ENCODE results near the gene PCDHGB3.
"Not testable (repeated sequence)": the region's sequence is repeated elsewhere in the genome, so short reads cannot be mapped to it uniquely, and the experiment has no call there.

Gene PCDHGB3

DNA sequence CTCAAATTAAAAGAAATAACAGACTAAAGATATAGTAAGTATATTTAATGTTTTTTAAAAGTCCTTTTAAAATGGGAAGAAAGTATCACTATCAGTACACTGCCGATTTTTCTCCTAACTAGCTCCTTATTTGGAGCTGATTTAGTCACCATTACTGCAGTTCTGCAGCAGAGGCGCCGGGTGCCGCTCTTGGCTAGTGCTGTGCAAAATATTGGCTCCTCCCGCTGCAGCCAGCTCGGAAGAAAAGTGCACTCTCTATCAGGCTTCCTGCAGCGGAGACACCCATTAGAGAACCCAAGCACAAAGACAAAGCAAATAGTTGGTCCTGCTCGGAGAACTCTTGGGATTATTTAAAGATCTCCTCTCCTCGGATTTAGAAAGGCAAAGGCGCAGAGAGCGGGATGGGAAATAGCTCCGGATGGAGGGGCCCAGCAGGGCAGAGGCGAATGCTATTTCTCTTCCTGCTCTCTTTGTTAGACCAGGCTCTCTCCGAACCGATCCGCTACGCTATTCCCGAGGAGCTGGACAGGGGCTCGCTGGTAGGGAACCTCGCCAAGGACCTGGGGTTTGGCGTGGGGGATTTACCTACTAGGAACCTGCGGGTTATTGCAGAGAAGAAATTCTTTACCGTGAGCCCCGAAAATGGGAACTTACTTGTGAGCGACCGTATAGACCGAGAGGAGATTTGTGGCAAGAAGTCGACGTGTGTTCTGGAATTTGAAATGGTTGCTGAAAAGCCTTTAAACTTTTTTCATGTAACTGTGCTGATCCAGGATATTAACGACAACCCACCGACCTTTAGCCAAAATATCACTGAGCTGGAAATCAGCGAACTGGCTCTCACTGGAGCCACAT, at the start of gene PCDHGB3:
Gene PCDHGB3, plus strand, starts transcription at position 249 of the 855 bp plus-strand sequence. Its CDS starts 153 bp downstream, at position 402.
- no peak for DNase-seq

DNA sequence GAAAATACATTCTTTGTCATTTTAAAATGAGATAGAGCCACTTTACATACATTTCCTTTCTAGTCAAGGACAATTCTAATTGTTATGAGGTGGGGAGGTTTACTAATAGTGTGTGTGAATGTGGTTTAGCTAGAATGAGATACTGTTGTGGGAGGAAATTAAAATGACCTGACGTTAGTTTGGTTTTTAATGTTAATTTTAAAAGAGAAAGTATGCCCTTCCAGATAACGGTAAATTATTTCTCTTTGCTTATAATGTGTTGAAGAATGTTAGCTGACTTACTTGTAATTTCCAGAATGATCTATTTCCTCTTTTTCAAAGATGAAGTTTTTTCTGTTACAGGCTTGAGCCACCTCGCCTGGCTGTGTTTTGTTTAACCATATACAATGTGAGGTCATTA, 47.8 kb upstream of the PCDHGB3 start:
- DNase-seq = no peak

DNA sequence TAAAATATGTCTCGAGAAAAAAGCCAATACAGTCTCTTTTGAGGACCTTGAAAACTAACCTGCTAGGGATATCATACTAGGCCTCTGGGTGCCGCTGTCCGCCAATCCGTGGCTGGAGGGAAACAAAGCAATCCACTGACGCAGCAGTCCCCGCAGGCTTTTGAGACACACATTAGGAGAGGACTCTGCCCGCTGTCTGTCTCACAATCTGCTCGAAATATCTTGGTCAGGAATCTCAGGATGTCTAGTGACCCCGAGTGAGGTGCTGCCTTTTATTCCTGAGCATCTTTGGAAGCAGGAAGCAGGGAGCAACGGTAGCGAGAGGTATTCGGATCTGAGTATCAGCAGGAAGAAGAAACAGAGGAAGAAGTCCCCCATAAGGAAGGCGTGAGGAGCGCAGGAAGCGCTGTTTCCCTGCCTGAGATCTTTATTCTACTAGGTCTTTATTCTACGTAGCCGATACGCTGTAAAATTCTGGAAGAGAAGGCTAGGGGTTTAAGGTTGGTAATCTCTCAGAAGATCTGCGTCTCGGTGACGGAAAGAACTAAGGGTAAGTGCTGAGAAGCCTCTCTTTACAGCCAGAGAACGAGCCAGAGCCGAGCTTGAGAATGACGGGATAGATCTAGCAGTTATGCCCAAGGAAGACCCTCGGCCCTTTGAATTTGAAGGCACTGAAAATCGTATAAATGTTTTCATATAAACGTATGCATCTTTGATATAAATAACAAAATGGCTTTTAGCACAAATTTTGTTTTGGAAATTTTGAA, 43.8 kb upstream of the PCDHGB3 start:
- DNase-seq = no peak

DNA sequence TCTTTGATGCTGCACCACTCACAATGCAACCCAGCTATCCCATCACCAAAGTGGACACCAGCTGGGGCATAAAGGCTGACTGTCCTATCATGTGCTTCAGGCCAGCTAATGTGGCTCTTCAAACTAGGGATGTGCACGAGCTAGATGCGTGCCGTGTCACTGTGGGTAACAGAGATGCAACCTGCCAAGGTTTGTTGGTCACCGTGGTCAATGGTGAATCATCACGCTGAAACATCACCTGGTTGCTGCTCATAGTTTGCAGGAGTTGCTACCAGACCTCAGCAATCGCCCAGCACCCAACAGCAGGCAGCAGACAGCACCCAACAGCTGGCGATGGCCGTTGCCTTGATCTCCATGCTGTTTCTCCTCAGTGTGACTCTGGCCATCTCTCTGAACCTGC, 41.8 kb upstream of the PCDHGB3 start:
- no peak for DNase-seq

DNA sequence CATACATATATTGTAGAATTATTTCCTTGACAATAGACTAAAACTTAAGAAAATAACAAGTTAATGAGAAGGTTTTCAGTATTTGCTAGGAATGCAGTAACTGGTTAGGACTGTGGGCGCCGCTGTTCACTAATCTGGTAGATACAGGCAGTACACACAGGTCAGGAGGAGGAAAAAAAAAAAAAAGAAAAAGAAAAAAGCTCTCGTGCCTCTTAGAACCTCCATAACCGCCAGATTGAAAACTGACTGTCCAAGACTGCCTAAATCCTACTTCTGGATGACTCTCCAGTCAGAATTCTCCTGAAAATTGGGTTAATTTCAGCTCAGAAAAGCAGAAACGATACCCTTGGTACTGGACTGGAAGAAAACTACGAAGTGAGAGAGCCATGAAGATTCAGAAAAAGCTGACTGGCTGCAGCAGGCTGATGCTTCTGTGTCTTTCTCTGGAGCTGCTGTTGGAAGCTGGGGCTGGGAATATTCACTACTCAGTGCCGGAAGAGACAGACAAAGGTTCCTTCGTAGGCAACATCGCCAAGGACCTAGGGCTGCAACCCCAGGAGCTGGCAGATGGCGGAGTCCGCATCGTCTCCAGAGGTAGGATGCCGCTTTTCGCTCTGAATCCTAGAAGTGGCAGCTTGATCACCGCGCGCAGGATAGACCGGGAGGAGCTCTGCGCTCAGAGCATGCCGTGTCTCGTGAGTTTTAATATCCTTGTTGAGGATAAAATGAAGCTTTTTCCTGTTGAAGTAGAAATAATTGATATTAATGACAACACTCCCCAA, 39.6 kb upstream of the PCDHGB3 start, which contains the start of gene PCDHGA1:
Gene PCDHGA1, plus strand, starts transcription at position 216 of the 782 bp plus-strand sequence.
- no peak for DNase-seq

DNA sequence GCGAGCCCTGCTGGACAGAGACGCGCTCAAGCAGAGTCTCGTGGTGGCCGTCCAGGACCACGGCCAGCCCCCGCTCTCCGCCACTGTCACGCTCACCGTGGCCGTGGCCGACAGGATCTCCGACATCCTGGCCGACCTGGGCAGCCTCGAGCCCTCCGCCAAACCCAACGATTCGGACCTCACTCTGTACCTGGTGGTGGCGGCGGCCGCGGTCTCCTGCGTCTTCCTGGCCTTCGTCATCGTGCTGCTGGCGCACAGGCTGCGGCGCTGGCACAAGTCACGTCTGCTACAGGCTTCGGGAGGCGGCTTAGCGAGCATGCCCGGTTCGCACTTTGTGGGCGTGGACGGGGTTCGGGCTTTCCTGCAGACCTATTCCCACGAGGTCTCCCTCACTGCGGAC, 37.5 kb upstream of the PCDHGB3 start:
- not testable (repeated sequence) for DNase-seq

DNA sequence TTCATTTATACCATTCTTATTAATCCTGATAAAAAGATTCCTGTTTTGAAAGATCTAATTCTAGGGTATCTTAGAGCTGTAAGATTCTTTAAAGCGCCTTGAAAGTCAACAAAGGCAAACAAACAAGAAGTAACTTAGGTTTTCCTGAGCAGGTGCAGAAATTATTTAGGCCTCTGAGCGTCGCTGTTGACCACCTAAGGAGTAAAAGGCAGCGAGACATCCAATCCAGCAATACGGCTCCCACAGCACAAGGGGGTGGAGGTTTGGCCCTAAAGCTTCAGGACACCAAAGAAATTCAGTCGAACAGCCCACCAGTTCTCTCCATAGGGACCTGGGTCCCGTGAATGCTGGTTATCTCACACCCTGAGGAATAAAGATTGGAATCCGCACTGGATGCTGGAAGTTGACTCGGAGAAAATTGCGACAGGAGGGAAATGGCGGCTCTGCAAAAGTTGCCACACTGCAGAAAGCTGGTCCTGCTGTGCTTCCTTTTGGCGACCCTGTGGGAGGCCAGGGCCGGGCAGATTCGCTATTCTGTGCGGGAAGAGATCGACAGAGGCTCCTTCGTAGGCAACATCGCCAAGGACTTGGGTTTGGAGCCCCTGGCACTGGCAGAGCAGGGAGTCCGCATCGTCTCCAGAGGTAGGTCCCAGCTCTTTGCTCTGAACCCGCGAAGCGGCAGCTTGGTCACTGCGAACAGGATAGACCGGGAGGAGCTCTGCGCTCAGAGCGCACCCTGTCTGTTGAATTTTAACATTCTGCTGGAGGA, 31.3 kb upstream of the PCDHGB3 start, which contains the start of gene PCDHGA2:
Gene PCDHGA2, plus strand, starts transcription at position 223 of the 769 bp plus-strand sequence.
- no peak for DNase-seq

DNA sequence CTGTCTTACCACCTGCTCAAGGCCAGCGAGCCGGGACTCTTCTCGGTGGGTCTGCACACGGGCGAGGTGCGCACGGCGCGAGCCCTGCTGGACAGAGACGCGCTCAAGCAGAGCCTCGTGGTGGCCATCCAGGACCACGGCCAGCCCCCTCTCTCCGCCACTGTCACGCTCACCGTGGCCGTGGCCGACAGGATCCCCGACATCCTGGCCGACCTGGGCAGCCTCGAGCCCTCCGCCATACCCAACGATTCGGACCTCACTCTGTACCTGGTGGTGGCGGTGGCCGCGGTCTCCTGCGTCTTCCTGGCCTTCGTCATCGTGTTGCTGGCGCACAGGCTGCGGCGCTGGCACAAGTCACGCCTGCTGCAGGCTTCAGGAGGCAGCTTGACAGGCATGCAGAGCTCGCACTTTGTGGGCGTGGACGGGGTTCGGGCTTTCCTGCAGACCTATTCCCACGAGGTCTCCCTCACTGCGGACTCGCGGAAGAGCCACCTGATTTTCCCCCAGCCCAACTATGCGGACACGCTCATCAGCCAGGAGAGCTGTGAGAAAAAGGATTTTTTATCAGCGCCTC, 29.2 kb upstream of the PCDHGB3 start:
- not testable (repeated sequence) for DNase-seq

DNA sequence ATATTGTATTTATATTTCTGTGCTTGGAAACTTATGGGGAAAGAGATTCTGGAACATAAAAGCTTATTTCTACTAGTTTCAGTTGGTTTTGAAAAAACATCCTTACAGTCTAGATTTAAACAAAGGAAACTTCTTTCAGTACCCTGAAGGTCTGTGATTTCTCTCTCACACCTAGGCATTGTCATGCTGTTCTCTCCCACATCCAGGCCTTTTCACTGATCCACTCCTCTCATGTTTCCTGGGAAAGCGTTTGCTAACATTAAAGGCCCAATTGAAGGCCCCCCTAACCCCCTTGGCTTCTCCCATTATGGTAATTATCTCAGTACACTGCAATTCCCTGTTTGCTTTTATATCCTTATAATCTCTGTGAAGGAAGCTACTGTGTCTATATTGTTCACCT, 27.3 kb upstream of the PCDHGB3 start:
- no peak for DNase-seq

DNA sequence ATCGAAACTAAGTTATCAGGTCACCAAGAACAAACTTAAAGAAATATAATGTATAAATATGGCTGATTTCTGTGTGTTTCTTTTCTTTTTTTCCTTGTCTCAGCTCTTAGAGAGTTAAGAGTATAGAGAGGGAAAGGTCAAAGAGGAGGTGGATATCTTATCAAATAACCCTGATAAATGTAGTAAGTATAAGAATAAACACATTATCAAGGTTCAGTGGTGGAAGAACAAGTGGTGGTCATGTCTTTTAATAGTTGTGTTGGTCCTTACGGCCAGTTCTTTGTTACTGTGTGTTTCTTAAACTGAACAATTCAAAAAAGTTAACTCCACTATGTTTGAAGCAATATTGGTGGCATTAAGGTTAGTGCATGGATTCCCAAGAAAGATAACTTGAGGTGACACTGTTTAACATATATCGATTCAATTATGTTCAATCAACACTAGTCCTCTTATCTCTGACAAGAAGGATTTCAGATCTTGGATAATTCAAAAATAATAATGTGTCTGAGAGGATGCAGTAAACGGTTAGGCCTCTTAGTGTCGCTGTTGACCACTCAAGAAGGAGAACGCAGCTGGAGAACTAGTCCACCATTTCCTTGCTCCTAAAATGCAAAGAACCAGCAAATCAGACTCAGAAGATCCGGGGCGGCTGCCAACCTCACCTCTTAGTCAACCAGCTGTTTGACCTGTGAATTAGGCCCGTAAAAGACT, 26.6 kb upstream of the PCDHGB3 start, which contains the start of gene PCDHGA3:
Gene PCDHGA3, plus strand, starts transcription at position 588 of the 711 bp plus-strand sequence. CDS start 205 bp downstream, outside the sequence.
- no peak for DNase-seq

DNA sequence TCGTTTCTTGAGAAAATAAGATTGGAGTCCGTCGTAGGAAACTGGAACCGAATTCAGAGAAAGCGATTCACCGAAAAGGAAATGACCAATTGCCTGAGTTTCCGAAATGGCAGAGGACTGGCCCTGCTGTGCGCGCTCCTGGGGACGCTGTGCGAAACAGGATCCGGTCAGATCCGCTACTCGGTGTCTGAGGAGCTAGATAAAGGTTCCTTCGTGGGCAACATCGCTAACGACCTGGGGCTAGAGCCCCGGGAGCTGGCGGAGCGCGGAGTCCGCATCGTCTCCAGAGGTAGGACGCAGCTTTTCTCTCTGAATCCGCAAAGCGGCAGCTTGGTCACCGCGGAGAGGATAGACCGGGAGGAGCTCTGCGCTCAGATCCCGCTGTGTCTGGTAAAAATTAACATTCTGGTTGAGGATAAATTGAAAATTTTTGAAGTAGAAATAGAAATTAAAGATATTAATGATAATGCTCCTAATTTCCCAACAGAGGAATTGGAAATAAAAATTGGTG, 26.0 kb upstream of the PCDHGB3 start:
- no peak for DNase-seq

DNA sequence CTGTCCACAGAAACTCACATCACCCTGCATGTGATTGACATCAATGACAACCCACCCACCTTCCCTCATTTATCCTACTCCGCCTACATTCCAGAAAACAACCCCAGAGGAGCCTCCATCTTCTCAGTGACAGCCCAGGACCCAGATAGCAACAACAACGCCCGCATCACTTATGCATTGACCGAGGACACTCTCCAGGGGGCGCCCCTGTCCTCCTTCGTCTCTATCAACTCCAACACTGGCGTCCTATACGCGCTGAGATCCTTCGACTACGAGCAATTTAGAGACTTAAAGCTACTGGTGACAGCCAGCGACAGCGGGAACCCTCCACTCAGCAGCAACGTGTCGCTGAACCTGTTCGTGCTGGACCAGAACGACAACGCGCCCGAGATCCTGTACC, 24.7 kb upstream of the PCDHGB3 start:
- DNase-seq = no peak

DNA sequence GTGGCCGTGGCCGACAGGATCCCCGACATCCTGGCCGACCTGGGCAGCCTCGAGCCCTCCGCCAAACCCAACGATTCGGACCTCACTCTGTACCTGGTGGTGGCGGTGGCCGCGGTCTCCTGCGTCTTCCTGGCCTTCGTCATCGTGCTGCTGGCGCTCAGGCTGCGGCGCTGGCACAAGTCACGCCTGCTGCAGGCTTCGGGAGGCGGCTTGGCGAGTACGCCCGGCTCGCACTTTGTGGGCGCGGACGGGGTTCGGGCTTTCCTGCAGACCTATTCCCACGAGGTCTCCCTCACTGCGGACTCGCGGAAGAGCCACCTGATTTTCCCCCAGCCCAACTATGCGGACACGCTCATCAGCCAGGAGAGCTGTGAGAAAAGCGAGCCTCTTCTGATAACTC, 24.0 kb upstream of the PCDHGB3 start:
- not testable (repeated sequence) for DNase-seq

DNA sequence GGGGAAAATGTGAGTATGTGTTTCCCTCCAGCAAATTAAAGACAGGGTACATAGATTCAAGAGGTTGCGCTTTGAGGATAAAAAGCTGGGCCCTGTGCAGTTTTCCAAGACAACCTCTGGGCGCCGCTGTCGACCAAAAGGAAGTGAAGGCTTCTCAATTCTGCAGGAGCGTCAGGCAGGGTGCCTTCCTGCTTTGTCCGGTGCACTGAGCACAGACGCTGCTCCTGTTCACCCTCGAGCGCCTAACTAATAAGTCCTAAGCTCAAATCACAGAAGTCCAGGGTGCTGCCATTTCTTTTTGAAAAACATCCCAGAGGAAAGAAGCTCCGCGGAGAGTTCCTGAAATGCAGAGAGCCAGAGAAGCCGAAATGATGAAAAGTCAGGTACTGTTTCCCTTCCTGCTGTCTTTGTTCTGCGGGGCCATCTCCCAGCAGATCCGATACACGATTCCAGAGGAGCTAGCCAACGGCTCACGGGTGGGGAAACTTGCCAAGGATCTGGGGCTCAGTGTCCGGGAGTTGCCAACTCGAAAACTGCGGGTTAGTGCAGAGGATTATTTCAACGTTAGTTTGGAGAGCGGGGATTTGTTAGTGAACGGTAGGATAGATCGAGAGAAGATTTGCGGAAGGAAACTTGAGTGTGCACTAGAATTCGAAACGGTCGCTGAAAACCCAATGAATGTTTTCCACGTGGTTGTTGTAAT, 20.0 kb upstream of the PCDHGB3 start, which contains the start of gene PCDHGB1:
Gene PCDHGB1, plus strand, starts transcription at position 183 of the 703 bp plus-strand sequence. Its CDS starts 162 bp downstream, at position 345.
- peak; percentile 1 for DNase-seq

DNA sequence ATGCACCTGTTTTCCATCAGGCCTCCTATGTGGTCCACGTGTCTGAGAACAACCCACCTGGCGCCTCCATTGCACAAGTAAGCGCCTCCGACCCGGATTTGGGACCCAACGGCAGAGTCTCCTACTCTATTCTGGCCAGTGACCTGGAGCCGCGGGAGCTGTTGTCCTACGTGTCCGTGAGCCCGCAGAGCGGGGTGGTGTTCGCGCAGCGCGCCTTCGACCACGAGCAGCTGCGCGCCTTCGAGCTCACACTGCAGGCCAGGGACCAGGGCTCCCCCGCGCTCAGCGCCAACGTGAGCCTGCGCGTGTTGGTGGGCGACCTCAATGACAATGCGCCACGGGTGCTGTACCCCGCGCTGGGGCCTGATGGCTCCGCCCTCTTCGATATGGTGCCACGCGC, 18.5 kb upstream of the PCDHGB3 start:
- DNase-seq = no peak

DNA sequence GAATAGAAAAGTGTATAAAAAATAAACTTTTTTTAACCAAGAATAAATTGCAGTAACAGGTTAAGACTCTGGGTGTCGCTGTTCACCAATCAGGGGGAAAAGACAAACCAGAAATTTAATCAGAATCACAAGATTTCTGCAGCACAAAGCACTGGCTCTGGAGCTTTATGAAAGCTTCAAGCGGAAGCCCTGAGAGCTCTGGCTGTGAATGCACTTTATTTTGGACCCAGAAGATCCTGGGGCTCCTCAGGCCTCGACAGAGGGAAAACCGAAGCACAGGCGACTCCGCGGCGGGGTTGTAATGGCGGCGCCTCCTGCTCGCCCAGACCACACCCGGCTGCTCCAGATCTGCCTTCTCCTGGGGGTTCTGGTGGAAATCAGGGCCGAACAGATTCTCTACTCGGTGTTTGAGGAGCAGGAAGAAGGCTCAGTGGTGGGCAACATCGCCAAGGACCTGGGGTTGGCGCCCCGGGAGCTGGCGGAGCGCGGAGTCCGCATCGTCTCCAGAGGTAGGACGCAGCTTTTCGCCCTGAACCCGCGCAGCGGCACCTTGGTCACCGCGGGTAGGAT, 15.1 kb upstream of the PCDHGB3 start, which contains the start of gene PCDHGA4:
Gene PCDHGA4, plus strand, starts transcription at position 122 of the 570 bp plus-strand sequence. Its CDS starts 87 bp downstream, at position 209.
- DNase-seq = no peak

DNA sequence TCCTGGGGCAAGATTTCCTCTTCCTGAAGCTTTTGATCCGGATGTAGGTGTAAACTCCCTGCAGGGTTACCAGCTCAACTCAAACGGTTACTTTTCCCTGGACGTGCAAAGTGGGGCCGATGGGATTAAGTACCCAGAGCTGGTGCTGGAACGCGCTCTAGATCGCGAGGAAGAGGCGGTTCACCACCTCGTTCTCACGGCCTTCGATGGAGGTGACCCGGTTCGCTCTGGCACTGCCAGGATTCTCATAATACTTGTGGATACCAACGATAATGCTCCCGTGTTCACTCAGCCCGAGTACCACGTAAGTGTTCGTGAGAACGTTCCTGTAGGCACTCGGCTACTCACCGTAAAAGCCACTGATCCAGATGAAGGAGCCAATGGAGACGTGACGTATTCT, 14.4 kb upstream of the PCDHGB3 start:
- DNase-seq = no peak

DNA sequence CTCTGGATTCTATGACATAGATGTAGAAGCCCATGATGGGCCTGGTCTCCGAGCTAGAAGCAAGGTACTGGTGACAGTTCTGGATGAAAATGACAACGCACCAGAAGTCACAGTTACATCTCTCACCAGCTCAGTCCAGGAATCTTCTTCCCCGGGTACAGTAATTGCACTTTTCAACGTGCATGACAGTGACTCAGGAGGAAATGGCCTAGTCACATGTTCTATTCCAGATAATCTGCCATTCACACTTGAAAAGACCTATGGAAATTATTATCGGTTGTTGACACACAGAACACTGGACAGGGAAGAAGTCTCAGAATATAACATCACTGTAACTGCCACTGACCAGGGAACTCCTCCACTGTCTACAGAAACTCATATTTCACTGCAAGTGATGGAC, 13.9 kb upstream of the PCDHGB3 start:
- no peak for DNase-seq

DNA sequence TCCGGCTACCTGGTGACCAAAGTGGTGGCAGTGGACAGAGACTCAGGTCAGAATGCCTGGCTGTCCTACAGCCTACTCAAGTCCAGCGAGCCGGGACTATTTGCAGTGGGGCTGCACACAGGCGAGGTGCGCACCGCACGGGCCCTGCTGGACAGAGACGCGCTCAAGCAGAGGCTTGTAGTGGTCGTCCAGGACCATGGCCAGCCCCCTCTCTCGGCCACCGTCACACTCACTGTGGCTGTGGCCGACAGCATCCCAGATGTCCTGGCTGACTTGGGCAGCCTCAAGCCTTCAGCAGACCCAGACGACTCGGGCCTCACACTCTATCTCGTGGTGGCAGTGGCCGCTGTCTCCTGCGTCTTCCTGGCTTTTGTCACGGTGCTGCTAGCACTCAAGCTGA, 13.1 kb upstream of the PCDHGB3 start:
- no peak for DNase-seq
